Caco-2 (cell line): Measurements from ENCODE around the gene SPTB. TPM values are rescaled to one million over a fixed set of nuclear protein-coding genes. Genes with fewer than 3 reads are reported as not detected.

Source experiments
- BruUV-seq: library from RNA; stranded (reverse); fragments of 400-500 nt; replicated peaks from 2 replicates; lab custom pipeline; 2021; lab: Mats Ljungman, UMichigan
- CTCF ChIA-PET: fragments of 300-600 bp; sonication (Branson Sonifier 250); formaldehyde crosslinking; loops from one replicate; lab custom pipeline; 2022; ENCODE audit warnings: antibody characterized with exemption; lab: Charles Lee
- POLR2A ChIA-PET: fragments of 300-600 bp; sonication (Branson Sonifier 250); formaldehyde crosslinking; loops from one replicate; lab custom pipeline; 2022; ENCODE audit warnings: antibody characterized with exemption; lab: Charles Lee
- DNase-seq, 2 experiments: peaks; one replicate each; pipeline versions ENCODE4 v3.0.0 to v3.0.0-alpha.2; 2020 to 2022
- H3K27me3 ChIP-seq: replicated peaks from 2 replicates; pipeline ENCODE4 v1.6.0; 2011; ENCODE audit warnings: low read length; ENCODE audit not compliant: control insufficient read depth, insufficient read depth
- H3K36me3 ChIP-seq: 2 replicates; pipeline ENCODE4 v1.5.1; 2011; ENCODE audit warnings: low read length; ENCODE audit not compliant: control insufficient read depth, insufficient read depth
- H3K4me1 ChIP-seq: fragments of 250-450 bp; sonication (Bioruptor Pico); 2 replicates; pipeline ENCODE4 v1.5.1; 2020; ENCODE audit warnings: mild to moderate bottlenecking
- H3K4me3 ChIP-seq: 2 replicates; pipeline ENCODE4 v1.5.1; 2011; ENCODE audit warnings: low read depth, mild to moderate bottlenecking, control low read depth, low read length
- H3K9me3 ChIP-seq: fragments of 250-450 bp; sonication (Bioruptor Pico); 2 replicates; pipeline ENCODE4 v1.5.1; 2020; ENCODE audit warnings: mild to moderate bottlenecking, moderate library complexity
- H3K27ac Mint-ChIP-seq: one replicate; pipeline ENCODE4 v1.8.0; 2022; ENCODE audit warnings: mixed read lengths; ENCODE audit not compliant: unreplicated experiment
- H3K27me3 Mint-ChIP-seq: one replicate; pipeline ENCODE4 v1.8.0; 2022; ENCODE audit warnings: mixed read lengths; ENCODE audit not compliant: insufficient read depth, unreplicated experiment
- H3K36me3 Mint-ChIP-seq: one replicate; pipeline ENCODE4 v1.8.0; 2022; ENCODE audit warnings: mild to moderate bottlenecking, mixed read lengths; ENCODE audit not compliant: insufficient read depth, unreplicated experiment
- H3K4me1 Mint-ChIP-seq: one replicate; pipeline ENCODE4 v1.8.0; 2022; ENCODE audit warnings: low read depth, mixed read lengths; ENCODE audit not compliant: unreplicated experiment
- H3K4me3 Mint-ChIP-seq: one replicate; pipeline ENCODE4 v1.8.0; 2022; ENCODE audit warnings: mild to moderate bottlenecking, moderate library complexity, mixed read lengths; ENCODE audit not compliant: unreplicated experiment
- H3K9me3 Mint-ChIP-seq: one replicate; pipeline ENCODE4 v1.8.0; 2022; ENCODE audit warnings: mixed read lengths; ENCODE audit not compliant: unreplicated experiment
- intact Hi-C: fragments of 100-400 bp; cut with micrococcal nuclease; formaldehyde crosslinking; loops from one replicate; pipeline ENCODE4 v1.10.0; 2022; ENCODE audit not compliant: unreplicated experiment
- total RNA-seq: library from RNA; stranded (reverse); gene quantifications from 2 replicates; pipeline ENCODE4 v1.2.3, GENCODE V29; 2022
- TF ChIP-seq, protein P1 (sequence below), 2 experiments: fragments of 200-600 bp in 1 of 2; IDR thresholded peaks; 1 replicate in 1 of 2; 2 replicates in 1 of 2; pipeline versions ENCODE4 v1.5.1 to v1.8.0; 2011 to 2022; ENCODE audit warnings: antibody characterized with exemption in 1 of 2, control low read depth in 1 of 2, inconsistent platforms in 1 of 2, low read depth in 1 of 2, low read length in 1 of 2, mild to moderate bottlenecking in 1 of 2, moderate library complexity in 1 of 2; ENCODE audit not compliant: insufficient read depth in 1 of 2, severe bottlenecking in 1 of 2, unreplicated experiment in 1 of 2

SPTB gene
- total RNA-seq, 1 experiment from 2014 or later: 1.7 TPM

DNA sequence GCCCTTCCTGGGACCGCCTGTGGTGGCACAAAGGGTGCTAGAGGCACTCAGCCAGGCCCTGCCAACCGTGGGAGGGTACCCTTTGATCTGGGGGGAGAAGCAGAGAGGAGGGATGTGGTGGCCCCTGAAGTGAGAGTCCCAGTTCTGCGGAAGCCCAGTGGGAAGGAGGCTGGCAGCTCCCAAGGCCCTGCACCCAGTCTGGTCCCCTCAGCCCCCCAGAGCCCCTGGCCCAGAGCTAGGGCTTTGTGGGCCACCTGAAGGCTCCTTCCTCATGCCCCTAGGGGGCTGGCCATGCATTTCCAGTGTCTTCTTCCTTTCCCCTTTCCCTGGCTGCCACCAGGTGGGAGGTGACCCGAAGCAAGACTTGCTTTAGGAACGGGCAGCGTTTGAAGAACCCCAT is 131.2 kb downstream of the SPTB start:
- Mint-ChIP-seq H3K27ac (no peak overlapping the region), H3K4me3 (no peak overlapping the region), H3K4me1 (no peaks in the 10 kb centered on the region), H3K36me3 (peaks cover 85% of the 10 kb centered on the region), H3K9me3 (no peaks in the 10 kb centered on the region), H3K27me3 (no peaks in the 10 kb centered on the region)
- Histone ChIP-seq H3K27me3 (no peaks in the 10 kb centered on the region), H3K4me1 (no peaks in the 10 kb centered on the region), H3K36me3 (peaks cover 9% of the 10 kb centered on the region), H3K9me3 (no peaks in the 10 kb centered on the region), H3K4me3 (no peak overlapping the region)
- intact Hi-C loops: no loop called here
- CTCF ChIA-PET: no interaction called here
- POLR2A ChIA-PET: interaction anchor here (0.7 kb wide), 1 partner anchor 10 kb away, joined by 3 read pairs; no protein-coding TSS in a partner anchor
- DNase-seq: no peak
- BruUV-seq: no TSS peak
- TF ChIP-seq, protein P1, sequence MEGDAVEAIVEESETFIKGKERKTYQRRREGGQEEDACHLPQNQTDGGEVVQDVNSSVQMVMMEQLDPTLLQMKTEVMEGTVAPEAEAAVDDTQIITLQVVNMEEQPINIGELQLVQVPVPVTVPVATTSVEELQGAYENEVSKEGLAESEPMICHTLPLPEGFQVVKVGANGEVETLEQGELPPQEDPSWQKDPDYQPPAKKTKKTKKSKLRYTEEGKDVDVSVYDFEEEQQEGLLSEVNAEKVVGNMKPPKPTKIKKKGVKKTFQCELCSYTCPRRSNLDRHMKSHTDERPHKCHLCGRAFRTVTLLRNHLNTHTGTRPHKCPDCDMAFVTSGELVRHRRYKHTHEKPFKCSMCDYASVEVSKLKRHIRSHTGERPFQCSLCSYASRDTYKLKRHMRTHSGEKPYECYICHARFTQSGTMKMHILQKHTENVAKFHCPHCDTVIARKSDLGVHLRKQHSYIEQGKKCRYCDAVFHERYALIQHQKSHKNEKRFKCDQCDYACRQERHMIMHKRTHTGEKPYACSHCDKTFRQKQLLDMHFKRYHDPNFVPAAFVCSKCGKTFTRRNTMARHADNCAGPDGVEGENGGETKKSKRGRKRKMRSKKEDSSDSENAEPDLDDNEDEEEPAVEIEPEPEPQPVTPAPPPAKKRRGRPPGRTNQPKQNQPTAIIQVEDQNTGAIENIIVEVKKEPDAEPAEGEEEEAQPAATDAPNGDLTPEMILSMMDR (IDR thresholded peaks at IDR 0.05; ENCODE audit: insufficient read depth in 1 of 2, low read depth in 1 of 2, low read length in 1 of 2, severe bottlenecking in 1 of 2, unreplicated experiment in 1 of 2): peak in 1 of 2 experiments; percentile 1

DNA sequence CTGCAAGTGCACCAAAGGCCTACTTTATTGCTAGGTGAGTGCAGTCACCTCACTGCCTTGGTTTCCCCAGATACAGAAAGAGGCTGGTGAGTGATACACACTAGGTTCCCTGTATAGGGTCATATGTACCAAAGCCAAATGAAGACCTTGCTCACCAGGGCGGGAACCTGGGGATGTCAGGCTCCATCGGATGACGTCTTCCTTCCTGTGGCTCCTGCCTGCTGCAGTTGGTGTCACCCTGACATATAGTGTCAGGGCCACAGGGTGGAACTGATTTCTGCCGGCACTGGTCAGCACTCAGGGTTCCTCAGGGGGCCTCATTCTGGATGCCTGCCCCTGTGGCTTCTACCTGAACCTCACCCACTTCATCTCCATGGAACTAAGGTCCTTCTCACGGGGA is 132.4 kb downstream of the SPTB start:
- no TSS peak for BruUV-seq
- TF ChIP-seq, protein P1 (IDR thresholded peaks at IDR 0.05; ENCODE audit: insufficient read depth in 1 of 2, low read depth in 1 of 2, low read length in 1 of 2, severe bottlenecking in 1 of 2, unreplicated experiment in 1 of 2): no peak
- no peaks in the 10 kb centered on the region for H3K27me3 Mint-ChIP-seq
- CTCF ChIA-PET: interaction anchor here (0.7 kb wide), 1 partner anchor 12 kb away, joined by 3 read pairs; no protein-coding TSS in a partner anchor
- H3K36me3 Mint-ChIP-seq: peaks cover 86% of the 10 kb centered on the region
- H3K4me3 Mint-ChIP-seq: no peak overlapping the region
- intact Hi-C loops: no loop called here
- H3K9me3 ChIP-seq: no peaks in the 10 kb centered on the region
- POLR2A ChIA-PET: no interaction called here
- no peak overlapping the region for H3K4me3 ChIP-seq
- no peak for DNase-seq
- H3K4me1 ChIP-seq: no peaks in the 10 kb centered on the region
- no peaks in the 10 kb centered on the region for H3K4me1 Mint-ChIP-seq
- H3K27ac Mint-ChIP-seq: no peak overlapping the region
- H3K36me3 ChIP-seq: peaks cover 14% of the 10 kb centered on the region
- no peaks in the 10 kb centered on the region for H3K9me3 Mint-ChIP-seq
- no peaks in the 10 kb centered on the region for H3K27me3 ChIP-seq

DNA sequence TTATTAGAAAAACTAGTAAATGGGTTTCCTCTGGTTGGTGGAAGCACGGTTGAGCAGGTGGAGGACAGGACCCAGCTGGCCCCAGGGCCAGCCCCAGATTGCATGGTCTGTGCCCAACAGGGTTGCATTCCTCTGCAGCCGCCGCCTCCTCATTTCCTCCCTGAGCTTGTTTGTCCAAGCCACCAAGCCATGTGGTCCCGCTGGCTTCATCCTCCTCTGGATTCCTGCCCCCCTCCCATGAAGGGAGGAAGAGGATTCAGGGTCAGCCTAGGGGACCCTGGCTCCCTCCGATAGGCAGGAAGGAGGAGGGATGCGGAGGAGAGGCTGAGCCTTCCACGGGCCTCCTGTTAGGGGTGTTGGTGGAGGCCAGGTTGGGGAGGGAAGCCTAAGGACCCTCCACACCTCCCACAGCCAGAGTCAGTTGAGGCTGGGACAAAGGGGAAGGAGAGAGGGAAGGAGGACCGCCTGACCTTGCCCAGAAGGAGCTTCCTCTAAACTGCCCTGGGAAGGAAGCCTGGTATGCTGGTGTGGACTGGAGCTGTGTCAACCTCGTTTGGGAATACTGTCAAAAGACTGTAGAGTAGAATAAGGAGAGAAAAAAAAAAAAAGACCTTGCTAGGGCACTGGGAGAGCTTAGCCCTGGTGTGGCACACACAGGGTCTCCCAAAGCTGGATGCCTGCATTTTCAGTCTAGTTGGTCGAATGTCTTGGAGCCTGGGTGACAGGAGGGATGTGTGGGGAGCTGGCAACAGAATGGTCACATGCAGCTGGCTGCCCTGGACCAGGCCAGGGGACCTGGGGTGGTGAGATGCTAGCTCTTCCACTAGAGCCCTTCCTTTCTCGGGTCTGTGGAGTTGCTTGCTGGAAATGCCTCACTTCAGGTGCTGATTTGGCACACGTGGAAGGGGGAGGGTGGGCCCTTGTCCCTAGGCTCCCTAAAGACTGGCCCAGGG is 133.1 kb downstream of the SPTB start:
- no peaks in the 10 kb centered on the region for H3K4me1 Mint-ChIP-seq
- H3K36me3 Mint-ChIP-seq: peaks cover 86% of the 10 kb centered on the region
- no peaks in the 10 kb centered on the region for H3K4me1 ChIP-seq
- ChIA-PET POLR2A (interaction anchor here (0.6 kb wide), 1 partner anchor 223 kb away, joined by 3 read pairs; no protein-coding TSS in a partner anchor), CTCF (interaction anchor here (0.7 to 1.5 kb wide), 5 partner anchors 13 to 121 kb away, joined by 3 to 7 read pairs (median 3); partner anchors contain the start of gene PLEKHG3)
- H3K27me3 Mint-ChIP-seq: no peaks in the 10 kb centered on the region
- intact Hi-C loops: no loop called here
- no peaks in the 10 kb centered on the region for H3K9me3 ChIP-seq
- DNase-seq: no peak
- H3K4me3 Mint-ChIP-seq: no peak overlapping the region
- H3K27ac Mint-ChIP-seq: peak overlapping the region; percentile 55
- no peaks in the 10 kb centered on the region for H3K9me3 Mint-ChIP-seq
- BruUV-seq: no TSS peak
- no peaks in the 10 kb centered on the region for H3K27me3 ChIP-seq
- TF ChIP-seq, protein P1 (IDR thresholded peaks at IDR 0.05; ENCODE audit: insufficient read depth in 1 of 2, low read depth in 1 of 2, low read length in 1 of 2, severe bottlenecking in 1 of 2, unreplicated experiment in 1 of 2): no peak
- no peak overlapping the region for H3K4me3 ChIP-seq
- peaks cover 16% of the 10 kb centered on the region for H3K36me3 ChIP-seq
